CD4-positive, alpha-beta T cell treated with Interleukin-10 for 1 hour (primary cell): ENCODE results near the gene UGT1A7.
A peak's percentile ranks its signal among the peaks of the same experiment; 100 is the strongest.
"Not testable (repeated sequence)": the region's sequence is repeated elsewhere in the genome, so short reads cannot be mapped to it uniquely, and the experiment has no call there.

Experiments used
- DNase-seq: peaks from one replicate; pipeline ENCODE4 v3.0.0-alpha.2; 2020

The UGT1A7 gene

GRCh38 chr2:233684640-233685039 lies 2.9 kb downstream of the UGT1A7 start:
- no peak for DNase-seq

- DNase-seq, result no peak
Measured at GRCh38 chr2:233686928-233687327, 5.2 kb downstream of the UGT1A7 start.

- no peak for DNase-seq
Measured at GRCh38 chr2:233688341-233688740, 6.6 kb downstream of the UGT1A7 start.

GRCh38 chr2:233689031-233689430 lies 7.3 kb downstream of the UGT1A7 start:
- no peak for DNase-seq

- DNase-seq, result no peak
Measured at GRCh38 chr2:233689501-233689900, 7.8 kb downstream of the UGT1A7 start.

- no peak for DNase-seq
Measured at GRCh38 chr2:233690444-233690843, 8.7 kb downstream of the UGT1A7 start.

- no peak for DNase-seq
Measured at GRCh38 chr2:233691443-233692433, 10.0 kb downstream of the UGT1A7 start.

GRCh38 chr2:233692648-233693047 lies 10.9 kb downstream of the UGT1A7 start, which contains the start of gene UGT1A6:
Gene UGT1A6, plus strand, starts transcription at chr2:233692890. Its CDS starts 115 bp downstream, at chr2:233693005.
- no peak for DNase-seq

- no peak for DNase-seq
Measured at GRCh38 chr2:233693963-233694362, 12.3 kb downstream of the UGT1A7 start.

GRCh38 chr2:233698740-233699139 lies 17.0 kb downstream of the UGT1A7 start:
- no peak for DNase-seq

GRCh38 chr2:233699424-233700027 lies 17.8 kb downstream of the UGT1A7 start:
- no peak for DNase-seq

GRCh38 chr2:233700028-233700635 lies 18.4 kb downstream of the UGT1A7 start:
- DNase-seq, result no peak

GRCh38 chr2:233700842-233701241 lies 19.1 kb downstream of the UGT1A7 start:
- not testable (repeated sequence) for DNase-seq

GRCh38 chr2:233702238-233702637 lies 20.5 kb downstream of the UGT1A7 start:
- no peak for DNase-seq

- no peak for DNase-seq
Measured at GRCh38 chr2:233705911-233706506, 24.3 kb downstream of the UGT1A7 start.

GRCh38 chr2:233706720-233707119 lies 25.0 kb downstream of the UGT1A7 start:
- no peak for DNase-seq

GRCh38 chr2:233707940-233708644 lies 26.4 kb downstream of the UGT1A7 start:
- no peak for DNase-seq

GRCh38 chr2:233708942-233709341 lies 27.2 kb downstream of the UGT1A7 start:
- DNase-seq, result no peak

GRCh38 chr2:233711312-233712008 lies 29.8 kb downstream of the UGT1A7 start:
- peak; percentile 55 for DNase-seq

GRCh38 chr2:233712611-233713261 lies 31.0 kb downstream of the UGT1A7 start, which contains the start of gene UGT1A5:
Gene UGT1A5, plus strand, starts transcription at chr2:233712907. Its CDS starts 85 bp downstream, at chr2:233712992.
- no peak for DNase-seq

GRCh38 chr2:233713262-233713615 lies 31.5 kb downstream of the UGT1A7 start:
- DNase-seq, result no peak
